ENCODE data around the gene CREBBP.

CREBBP gene

GRCh38 chr16:3874794-3875692, 5.5 kb downstream of the CREBBP start:
- H3K36me3 ChIP-seq (ENCODE audit: insufficient read depth, low read length): peaks cover 15% of the 10 kb centered on the region
- TF ChIP-seq EZH2 (IDR thresholded peaks at IDR 0.05): no peak
- TF ChIP-seq POLR2AphosphoS5 (IDR thresholded peaks at IDR 0.05; ENCODE audit: borderline replicate concordance, low read depth, low read length): no peak
- peak overlapping the region; percentile 45 for H3K27ac ChIP-seq
- no peak overlapping the region for H3K9ac ChIP-seq (ENCODE audit: insufficient read length)
- peak overlapping the region; percentile 12; the same call in 1 of the 2 replicates for H3K4me3 ChIP-seq
- no peak for DNase-seq (ENCODE audit: low read depth, low spot score)
- H3K9me3 ChIP-seq (ENCODE audit: low read depth, low read length): no peaks in the 10 kb centered on the region

GRCh38 chr16:3874242-3874641, 6.3 kb downstream of the CREBBP start:
- Histone ChIP-seq H3K9me3 (ENCODE audit: low read depth, low read length) (no peaks in the 10 kb centered on the region), H3K27ac (peak overlapping the region; percentile 45), H3K9ac (ENCODE audit: insufficient read length) (no peak overlapping the region), H3K4me3 (peak overlapping the region; percentile 12; the same call in 1 of the 2 replicates), H3K36me3 (ENCODE audit: insufficient read depth, low read length) (peaks cover 15% of the 10 kb centered on the region)
- TF ChIP-seq FOXP2 (optimal IDR thresholded peaks at IDR 0.05; ENCODE audit: control extremely low read depth, extremely low read length, insufficient read depth) (no peak), EZH2 (IDR thresholded peaks at IDR 0.05) (no peak), POLR2AphosphoS5 (IDR thresholded peaks at IDR 0.05; ENCODE audit: borderline replicate concordance, low read depth, low read length) (no peak)
- DNase-seq (ENCODE audit: low read depth, low spot score): no peak

- Histone ChIP-seq H3K9ac (ENCODE audit: insufficient read length) (no peak overlapping the region), H3K9me3 (ENCODE audit: low read depth, low read length) (no peaks in the 10 kb centered on the region), H3K4me3 (0 out of 2 replicates have a peak overlapping the region, but pooled peaks have one; percentile 24), H3K36me3 (ENCODE audit: insufficient read depth, low read length) (peaks cover 15% of the 10 kb centered on the region), H3K27ac (peak overlapping the region; percentile 45)
- TF ChIP-seq POLR2AphosphoS5 (IDR thresholded peaks at IDR 0.05; ENCODE audit: borderline replicate concordance, low read depth, low read length) (no peak), EZH2 (IDR thresholded peaks at IDR 0.05) (no peak), FOXP2 (optimal IDR thresholded peaks at IDR 0.05; ENCODE audit: control extremely low read depth, extremely low read length, insufficient read depth) (no peak)
- no peak for DNase-seq (ENCODE audit: low read depth, low spot score)
Measured at GRCh38 chr16:3873482-3874173, 6.9 kb downstream of the CREBBP start.

GRCh38 chr16:3872216-3872895, 8.2 kb downstream of the CREBBP start:
- H3K9ac ChIP-seq (ENCODE audit: insufficient read length): no peak overlapping the region
- peak overlapping the region; percentile 51 for H3K4me3 ChIP-seq
- TF ChIP-seq EZH2 (IDR thresholded peaks at IDR 0.05) (no peak), POLR2AphosphoS5 (IDR thresholded peaks at IDR 0.05; ENCODE audit: borderline replicate concordance, low read depth, low read length) (no peak), FOXP2 (optimal IDR thresholded peaks at IDR 0.05; ENCODE audit: control extremely low read depth, extremely low read length, insufficient read depth) (no peak)
- peaks cover 2% of the 10 kb centered on the region; the same call in 1 of the 2 replicates for H3K36me3 ChIP-seq (ENCODE audit: insufficient read depth, low read length)
- H3K27ac ChIP-seq: peak overlapping the region; percentile 45
- no peak for DNase-seq (ENCODE audit: low read depth, low spot score)
- H3K9me3 ChIP-seq (ENCODE audit: low read depth, low read length): no peaks in the 10 kb centered on the region

GRCh38 chr16:3868967-3869366, 11.5 kb downstream of the CREBBP start:
- H3K9me3 ChIP-seq (ENCODE audit: low read depth, low read length): no peaks in the 10 kb centered on the region
- H3K27ac ChIP-seq: no peak overlapping the region
- DNase-seq (ENCODE audit: low read depth, low spot score): no peak
- no peak overlapping the region for H3K9ac ChIP-seq (ENCODE audit: insufficient read length)
- no peak overlapping the region for H3K4me3 ChIP-seq
- no peaks in the 10 kb centered on the region for H3K36me3 ChIP-seq (ENCODE audit: insufficient read depth, low read length)
- no peak for TF ChIP-seq EZH2 (IDR thresholded peaks at IDR 0.05)
- TF ChIP-seq FOXP2 (optimal IDR thresholded peaks at IDR 0.05; ENCODE audit: control extremely low read depth, extremely low read length, insufficient read depth): no peak
- no peak for TF ChIP-seq POLR2AphosphoS5 (IDR thresholded peaks at IDR 0.05; ENCODE audit: borderline replicate concordance, low read depth, low read length)

- Histone ChIP-seq H3K4me3 (no peak overlapping the region), H3K36me3 (ENCODE audit: insufficient read depth, low read length) (no peaks in the 10 kb centered on the region), H3K27ac (no peak overlapping the region), H3K9ac (ENCODE audit: insufficient read length) (no peak overlapping the region), H3K9me3 (ENCODE audit: low read depth, low read length) (no peaks in the 10 kb centered on the region)
- DNase-seq (ENCODE audit: low read depth, low spot score): no peak
- TF ChIP-seq EZH2 (IDR thresholded peaks at IDR 0.05) (no peak), FOXP2 (optimal IDR thresholded peaks at IDR 0.05; ENCODE audit: control extremely low read depth, extremely low read length, insufficient read depth) (no peak), POLR2AphosphoS5 (IDR thresholded peaks at IDR 0.05; ENCODE audit: borderline replicate concordance, low read depth, low read length) (no peak)
Measured at GRCh38 chr16:3868556-3868955, 12.0 kb downstream of the CREBBP start.

- Histone ChIP-seq H3K27ac (no peak overlapping the region; the same call in 1 of the 2 replicates), H3K9ac (ENCODE audit: insufficient read length) (no peak overlapping the region), H3K9me3 (ENCODE audit: low read depth, low read length) (no peaks in the 10 kb centered on the region), H3K4me3 (no peak overlapping the region), H3K36me3 (ENCODE audit: insufficient read depth, low read length) (no peaks in the 10 kb centered on the region)
- no peak for DNase-seq (ENCODE audit: low read depth, low spot score)
- no peak for TF ChIP-seq POLR2AphosphoS5 (IDR thresholded peaks at IDR 0.05; ENCODE audit: borderline replicate concordance, low read depth, low read length)
- no peak for TF ChIP-seq EZH2 (IDR thresholded peaks at IDR 0.05)
- TF ChIP-seq FOXP2 (optimal IDR thresholded peaks at IDR 0.05; ENCODE audit: control extremely low read depth, extremely low read length, insufficient read depth): no peak
Measured at GRCh38 chr16:3866703-3867431, 13.6 kb downstream of the CREBBP start.

Data from SK-N-MC (cell line).